WTC11 (cell line): ENCODE data around the gene AJAP1. TPM values are rescaled to one million over a fixed set of nuclear protein-coding genes. Genes with fewer than 3 reads are reported as not detected.

Source experiments
- ATAC-seq: fragments of 200-7000 bp; cut with Tn5 transposase; 2 replicates; pipeline ENCODE4 v1.10.0; 2021; ENCODE audit warnings: mild to moderate bottlenecking, moderate library complexity
- CTCF ChIA-PET: fragments of 300-600 bp; sonication (Branson Sonifier 250); formaldehyde crosslinking; loops from one replicate; lab custom pipeline; 2021; ENCODE audit warnings: antibody characterized with exemption; lab: Charles Lee
- POLR2A ChIA-PET: fragments of 350-600 bp; sonication (Branson Sonifier 250); formaldehyde crosslinking; loops from one replicate; lab custom pipeline; 2021; ENCODE audit warnings: antibody characterized with exemption; lab: Charles Lee
- DNase-seq: peaks from one replicate; pipeline ENCODE4 v3.0.0; 2021; ENCODE audit warnings: low spot score
- H3K27ac Mint-ChIP-seq: 2 replicates; pipeline ENCODE4 v1.8.0; 2021; ENCODE audit warnings: mixed read lengths
- H3K27me3 Mint-ChIP-seq: 2 replicates; pipeline ENCODE4 v1.8.0; 2021; ENCODE audit warnings: low read depth, mild to moderate bottlenecking, moderate library complexity, mixed read lengths
- H3K36me3 Mint-ChIP-seq: 2 replicates; pipeline ENCODE4 v1.8.0; 2021; ENCODE audit warnings: mixed read lengths
- H3K4me1 Mint-ChIP-seq: 2 replicates; pipeline ENCODE4 v1.8.0; 2022; ENCODE audit warnings: mixed read lengths
- H3K4me3 Mint-ChIP-seq: 2 replicates; pipeline ENCODE4 v1.8.0; 2021; ENCODE audit warnings: mild to moderate bottlenecking, moderate library complexity, mixed read lengths
- H3K9me3 Mint-ChIP-seq: 2 replicates; pipeline ENCODE4 v1.8.0; 2021; ENCODE audit warnings: mixed read lengths
- ATF2 ChIP-seq: sonication (generic); formaldehyde crosslinking; IDR thresholded peaks from 2 replicates; pipeline ENCODE4 v1.8.1; 2022; ENCODE audit warnings: low read depth, missing genetic modification reagents, borderline replicate concordance
- CBFB ChIP-seq: sonication (generic); formaldehyde crosslinking; IDR thresholded peaks from 2 replicates; pipeline ENCODE4 v1.8.1; 2022; ENCODE audit warnings: mild to moderate bottlenecking, low read depth, missing genetic modification reagents
- E2F4 ChIP-seq: sonication (generic); formaldehyde crosslinking; IDR thresholded peaks from 2 replicates; pipeline ENCODE4 v1.8.1; 2022; ENCODE audit warnings: low read depth, mild to moderate bottlenecking, moderate library complexity, missing genetic modification reagents, borderline replicate concordance
- ELF4 ChIP-seq: sonication (generic); formaldehyde crosslinking; IDR thresholded peaks from 2 replicates; pipeline ENCODE4 v1.8.1; 2022; ENCODE audit warnings: low read depth, mild to moderate bottlenecking, moderate library complexity, missing genetic modification reagents
- MAX ChIP-seq: sonication (generic); formaldehyde crosslinking; IDR thresholded peaks from 2 replicates; pipeline ENCODE4 v1.8.0; 2022; ENCODE audit warnings: mild to moderate bottlenecking, missing genetic modification reagents
- NFYB ChIP-seq: sonication (generic); formaldehyde crosslinking; conservative IDR thresholded peaks from 2 replicates; pipeline ENCODE4 v1.8.0; 2022; ENCODE audit warnings: low read depth, missing genetic modification reagents
- NR2C2 ChIP-seq: sonication (generic); formaldehyde crosslinking; IDR thresholded peaks from 2 replicates; pipeline ENCODE4 v1.8.0; 2022; ENCODE audit warnings: mild to moderate bottlenecking, missing genetic modification reagents
- OVOL2 ChIP-seq: fragments of 250-450 bp; sonication (Bioruptor Pico); IDR thresholded peaks from 2 replicates; pipeline ENCODE4 v1.9.0; 2021; ENCODE audit warnings: mild to moderate bottlenecking, borderline replicate concordance
- USF2 ChIP-seq: sonication (generic); formaldehyde crosslinking; IDR thresholded peaks from 2 replicates; pipeline ENCODE4 v1.8.1; 2023; ENCODE audit warnings: mild to moderate bottlenecking, missing genetic modification reagents, moderate library complexity
- ZMAT4 ChIP-seq: fragments of 250-450 bp; sonication (Bioruptor Pico); IDR thresholded peaks from 2 replicates; pipeline ENCODE4 v1.9.0; 2021; ENCODE audit warnings: mild to moderate bottlenecking
- ZNF219 ChIP-seq: sonication (generic); formaldehyde crosslinking; IDR thresholded peaks from 2 replicates; pipeline ENCODE4 v1.8.0; 2023; ENCODE audit warnings: missing genetic modification reagents, mild to moderate bottlenecking, borderline replicate concordance
- ZSCAN18 ChIP-seq: fragments of 250-450 bp; sonication (Bioruptor Pico); IDR thresholded peaks from 2 replicates; pipeline ENCODE4 v2.1.2; 2022; ENCODE audit warnings: mild to moderate bottlenecking, moderate library complexity
- total RNA-seq: library from RNA; stranded (reverse); gene quantifications from 3 replicates; pipeline ENCODE4 v1.2.3, GENCODE V29; 2021
- TF ChIP-seq, protein P1 (sequence below): sonication (generic); formaldehyde crosslinking; IDR thresholded peaks from 2 replicates; pipeline ENCODE4 v1.8.0; 2023; ENCODE audit warnings: missing genetic modification reagents, mild to moderate bottlenecking, borderline replicate concordance
- TF ChIP-seq, protein P2 (sequence below): sonication (generic); formaldehyde crosslinking; conservative IDR thresholded peaks from 2 replicates; pipeline ENCODE4 v1.8.1; 2022; ENCODE audit warnings: mild to moderate bottlenecking, missing genetic modification reagents
- TF ChIP-seq, protein P3 (sequence below): sonication (generic); formaldehyde crosslinking; IDR thresholded peaks from 2 replicates; pipeline ENCODE4 v1.8.1; 2023; ENCODE audit warnings: mild to moderate bottlenecking, missing genetic modification reagents

The AJAP1 gene
- total RNA-seq, 1 experiment from 2014 or later = 2.1 TPM

DNA sequence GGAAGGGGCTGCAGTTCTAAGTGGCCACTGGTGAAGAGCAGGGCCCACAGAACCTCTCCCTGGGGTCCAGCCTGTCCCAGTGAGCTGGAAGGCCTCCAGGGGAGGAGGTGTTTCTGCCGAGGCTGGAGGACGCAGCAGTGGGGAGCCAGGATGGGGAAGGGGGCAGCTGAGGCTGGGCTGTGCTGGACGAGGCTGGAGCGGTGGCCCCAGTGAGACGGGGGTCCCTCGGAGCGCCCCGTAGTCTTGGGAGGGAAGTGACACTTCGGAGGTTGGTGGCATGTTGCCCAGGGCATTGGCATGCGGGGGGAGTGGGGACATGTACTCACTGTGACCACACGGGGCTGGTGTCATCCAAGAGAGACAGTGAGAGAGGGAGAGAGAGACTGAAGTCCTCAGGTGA, 33.5 kb downstream of the AJAP1 start:
- ATAC-seq (no peak), DNase-seq (no peak)
- H3K36me3 Mint-ChIP-seq = peaks cover 48% of the 10 kb centered on the region
- TF ChIP-seq ZMAT4 = no peak
- TF ChIP-seq USF2 (CRISPR knock-in tag) = no peak
- TF ChIP-seq ELF4 (CRISPR knock-in tag) = no peak
- no peak for TF ChIP-seq ZSCAN18
- no peak for TF ChIP-seq E2F4 (CRISPR knock-in tag)
- TF ChIP-seq, protein P1, sequence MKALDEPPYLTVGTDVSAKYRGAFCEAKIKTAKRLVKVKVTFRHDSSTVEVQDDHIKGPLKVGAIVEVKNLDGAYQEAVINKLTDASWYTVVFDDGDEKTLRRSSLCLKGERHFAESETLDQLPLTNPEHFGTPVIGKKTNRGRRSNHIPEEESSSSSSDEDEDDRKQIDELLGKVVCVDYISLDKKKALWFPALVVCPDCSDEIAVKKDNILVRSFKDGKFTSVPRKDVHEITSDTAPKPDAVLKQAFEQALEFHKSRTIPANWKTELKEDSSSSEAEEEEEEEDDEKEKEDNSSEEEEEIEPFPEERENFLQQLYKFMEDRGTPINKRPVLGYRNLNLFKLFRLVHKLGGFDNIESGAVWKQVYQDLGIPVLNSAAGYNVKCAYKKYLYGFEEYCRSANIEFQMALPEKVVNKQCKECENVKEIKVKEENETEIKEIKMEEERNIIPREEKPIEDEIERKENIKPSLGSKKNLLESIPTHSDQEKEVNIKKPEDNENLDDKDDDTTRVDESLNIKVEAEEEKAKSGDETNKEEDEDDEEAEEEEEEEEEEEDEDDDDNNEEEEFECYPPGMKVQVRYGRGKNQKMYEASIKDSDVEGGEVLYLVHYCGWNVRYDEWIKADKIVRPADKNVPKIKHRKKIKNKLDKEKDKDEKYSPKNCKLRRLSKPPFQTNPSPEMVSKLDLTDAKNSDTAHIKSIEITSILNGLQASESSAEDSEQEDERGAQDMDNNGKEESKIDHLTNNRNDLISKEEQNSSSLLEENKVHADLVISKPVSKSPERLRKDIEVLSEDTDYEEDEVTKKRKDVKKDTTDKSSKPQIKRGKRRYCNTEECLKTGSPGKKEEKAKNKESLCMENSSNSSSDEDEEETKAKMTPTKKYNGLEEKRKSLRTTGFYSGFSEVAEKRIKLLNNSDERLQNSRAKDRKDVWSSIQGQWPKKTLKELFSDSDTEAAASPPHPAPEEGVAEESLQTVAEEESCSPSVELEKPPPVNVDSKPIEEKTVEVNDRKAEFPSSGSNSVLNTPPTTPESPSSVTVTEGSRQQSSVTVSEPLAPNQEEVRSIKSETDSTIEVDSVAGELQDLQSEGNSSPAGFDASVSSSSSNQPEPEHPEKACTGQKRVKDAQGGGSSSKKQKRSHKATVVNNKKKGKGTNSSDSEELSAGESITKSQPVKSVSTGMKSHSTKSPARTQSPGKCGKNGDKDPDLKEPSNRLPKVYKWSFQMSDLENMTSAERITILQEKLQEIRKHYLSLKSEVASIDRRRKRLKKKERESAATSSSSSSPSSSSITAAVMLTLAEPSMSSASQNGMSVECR = no peak
- no peak for TF ChIP-seq ZNF219
- no peak for TF ChIP-seq ATF2
- TF ChIP-seq, protein P2, sequence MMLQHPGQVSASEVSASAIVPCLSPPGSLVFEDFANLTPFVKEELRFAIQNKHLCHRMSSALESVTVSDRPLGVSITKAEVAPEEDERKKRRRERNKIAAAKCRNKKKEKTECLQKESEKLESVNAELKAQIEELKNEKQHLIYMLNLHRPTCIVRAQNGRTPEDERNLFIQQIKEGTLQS (CRISPR knock-in tag) = no peak
- TF ChIP-seq MAX (CRISPR knock-in tag) = no peak
- no peak for TF ChIP-seq CBFB
- TF ChIP-seq NR2C2 (CRISPR knock-in tag) = no peak
- TF ChIP-seq, protein P3, sequence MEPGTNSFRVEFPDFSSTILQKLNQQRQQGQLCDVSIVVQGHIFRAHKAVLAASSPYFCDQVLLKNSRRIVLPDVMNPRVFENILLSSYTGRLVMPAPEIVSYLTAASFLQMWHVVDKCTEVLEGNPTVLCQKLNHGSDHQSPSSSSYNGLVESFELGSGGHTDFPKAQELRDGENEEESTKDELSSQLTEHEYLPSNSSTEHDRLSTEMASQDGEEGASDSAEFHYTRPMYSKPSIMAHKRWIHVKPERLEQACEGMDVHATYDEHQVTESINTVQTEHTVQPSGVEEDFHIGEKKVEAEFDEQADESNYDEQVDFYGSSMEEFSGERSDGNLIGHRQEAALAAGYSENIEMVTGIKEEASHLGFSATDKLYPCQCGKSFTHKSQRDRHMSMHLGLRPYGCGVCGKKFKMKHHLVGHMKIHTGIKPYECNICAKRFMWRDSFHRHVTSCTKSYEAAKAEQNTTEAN = no peak
- no peak for TF ChIP-seq OVOL2 (CRISPR knock-in tag)
- TF ChIP-seq NFYB (CRISPR knock-in tag) = no peak
- ChIA-PET POLR2A (no interaction called here), CTCF (no interaction called here)
- H3K4me3 Mint-ChIP-seq = no peak overlapping the region
- H3K27ac Mint-ChIP-seq = no peak overlapping the region
- peaks cover 10% of the 10 kb centered on the region; the same call in 1 of the 2 replicates for H3K27me3 Mint-ChIP-seq
- H3K9me3 Mint-ChIP-seq = peaks cover 31% of the 10 kb centered on the region
- no peaks in the 10 kb centered on the region for H3K4me1 Mint-ChIP-seq
